M059J (cell line): ENCODE data around the gene CNMD. TPM values are rescaled to one million over a fixed set of nuclear protein-coding genes. Genes with fewer than 3 reads are reported as not detected.

Experiments
- DNase-seq: peaks from one replicate; pipeline ENCODE4 v3.0.0-alpha.2; 2012; ENCODE audit warnings: low read depth
- total RNA-seq: library from RNA; depleted of rRNA; stranded (reverse); fragments of >200 nt; shearing (Covaris generic); gene quantifications from 2 replicates; pipeline ENCODE4 v1.2.3, GENCODE V29; 2014; rRNA removed

CNMD gene
- total RNA-seq, 1 experiment from 2014 or later: not detected

DNA sequence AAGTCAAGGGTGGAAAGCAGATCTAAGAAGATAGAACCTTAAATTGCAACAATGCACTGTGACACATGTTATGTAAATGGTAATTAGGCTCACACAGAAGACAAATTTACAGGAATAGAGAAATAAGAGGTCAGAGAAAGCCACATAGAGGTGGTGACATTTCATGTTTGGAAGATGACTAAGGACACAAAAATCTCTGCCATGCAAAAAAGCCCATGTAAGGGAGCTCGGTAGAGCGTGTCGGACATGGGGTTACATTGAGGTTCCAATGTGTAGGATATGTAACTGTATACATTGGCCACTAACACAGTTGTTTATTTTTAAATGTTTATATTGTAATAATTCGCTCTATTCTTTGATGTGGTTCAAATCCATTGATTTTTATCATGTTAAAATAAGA is 53.2 kb downstream of the CNMD start:
- DNase-seq: peak; percentile 33

- DNase-seq: peak; percentile 22
Observed at GRCh38 chr13:52685806-52686205, 53.8 kb downstream of the CNMD start.

DNA sequence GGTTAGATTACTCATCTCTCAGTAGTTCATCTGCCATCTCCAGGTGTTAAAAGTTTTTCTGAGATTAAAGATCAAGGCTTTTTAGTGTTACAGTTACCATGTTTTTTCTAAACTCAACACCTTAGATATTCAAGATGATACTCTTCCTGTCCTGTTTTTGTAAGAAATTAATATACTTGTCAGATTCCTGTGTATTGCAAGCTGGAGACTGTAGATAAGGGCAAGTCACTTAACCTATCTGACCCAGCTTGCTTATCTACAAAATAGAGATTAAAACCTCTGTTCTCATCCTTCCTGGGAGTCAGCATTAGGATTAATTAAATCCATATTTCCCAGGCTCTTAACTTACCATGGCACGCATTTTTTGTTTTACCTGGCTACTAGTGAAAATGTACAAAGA is 61.8 kb downstream of the CNMD start:
- DNase-seq: no peak

- DNase-seq: no peak
Observed at GRCh38 chr13:52673465-52673864, 66.2 kb downstream of the CNMD start.

DNA sequence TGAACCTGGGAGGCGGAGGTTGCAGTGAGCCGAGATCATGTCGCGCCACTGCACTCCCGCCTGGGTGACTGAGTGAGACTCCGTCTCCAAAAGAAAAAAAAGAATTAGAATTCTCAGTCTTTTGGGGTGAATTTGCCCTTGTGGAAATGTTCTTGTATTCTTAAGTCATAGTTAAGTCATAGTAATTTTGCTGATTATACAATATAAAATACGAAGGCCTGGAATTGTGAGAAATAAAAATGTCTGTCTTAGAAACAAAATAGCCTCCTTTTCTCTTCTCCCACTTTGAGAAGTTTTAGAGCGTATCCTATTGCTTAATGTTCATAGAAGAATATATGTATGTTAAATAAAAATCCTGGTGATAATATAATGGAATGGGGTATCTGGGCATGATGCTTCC is 68.9 kb downstream of the CNMD start:
- no peak for DNase-seq

DNA sequence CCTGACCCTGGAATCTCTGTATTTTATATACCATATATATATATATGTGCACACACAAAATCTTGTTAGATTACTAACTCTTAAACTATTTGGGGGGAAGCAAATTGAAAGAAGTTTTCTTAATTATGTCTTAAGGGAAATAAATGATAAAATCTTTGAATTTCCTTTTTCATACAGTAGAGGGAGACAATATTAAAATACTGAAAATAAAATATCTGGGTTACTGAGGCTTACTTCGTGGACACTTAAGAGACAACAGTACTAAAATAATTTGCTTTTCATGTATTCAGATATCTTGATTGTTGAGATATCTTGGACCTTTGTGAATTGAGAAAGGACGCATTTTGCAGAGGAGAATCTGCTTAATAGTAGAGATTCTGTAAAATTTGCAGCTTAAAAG is 69.9 kb downstream of the CNMD start:
- no peak for DNase-seq

GRCh38 chr13:52665325-52665724 is 74.3 kb downstream of the CNMD start:
- peak; percentile 33 for DNase-seq

- DNase-seq: no peak
Observed at GRCh38 chr13:52664272-52664671, 75.3 kb downstream of the CNMD start.

DNA sequence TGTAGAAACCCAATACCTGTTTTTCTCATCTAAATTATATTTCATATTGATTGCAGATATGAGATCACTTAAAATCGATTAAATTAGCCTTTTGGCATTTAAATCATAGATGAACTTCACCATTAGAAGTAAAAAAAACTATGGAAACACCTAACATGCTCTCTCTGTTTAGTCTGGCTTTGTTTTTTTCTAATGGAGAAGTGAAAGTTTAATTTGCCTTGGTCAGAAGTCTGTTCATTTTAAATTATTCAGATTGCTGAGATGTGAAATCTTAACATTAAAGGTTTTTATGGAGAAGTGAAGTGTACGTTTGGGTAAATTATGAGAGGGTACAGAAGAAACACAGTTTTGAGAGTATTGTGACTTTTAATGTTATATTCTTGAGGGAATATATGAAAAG is 80.3 kb downstream of the CNMD start:
- DNase-seq: no peak

Other genes with a start within 250 kb of the CNMD start
- 1.2 and 2.6 TPM in 2 replicates for gene HNRNPA1L2, start 97.4 kb downstream of the CNMD start, total RNA-seq
- gene SUGT1, start 87.0 kb downstream of the CNMD start, total RNA-seq: 26.1 and 29.3 TPM in 2 replicates
- gene PCDH8, start 108.8 kb upstream of the CNMD start, total RNA-seq: not detected in 2 replicates